Urothelium cell line (cell line): ENCODE results near the gene CCNF.
"Not testable (repeated sequence)": the region's sequence is repeated elsewhere in the genome, so short reads cannot be mapped to it uniquely, and the experiment has no call there.

Experiments used
- DNase-seq: peaks from one replicate; pipeline ENCODE4 v3.0.0; 2011; ENCODE audit warnings: low spot score, mixed read lengths
- FAIRE-seq: peaks from 2 replicates; lab custom pipeline; 2011; peaks lifted over from hg19 to GRCh38; lab: Jason Lieb, UNC

CCNF gene, protein sequence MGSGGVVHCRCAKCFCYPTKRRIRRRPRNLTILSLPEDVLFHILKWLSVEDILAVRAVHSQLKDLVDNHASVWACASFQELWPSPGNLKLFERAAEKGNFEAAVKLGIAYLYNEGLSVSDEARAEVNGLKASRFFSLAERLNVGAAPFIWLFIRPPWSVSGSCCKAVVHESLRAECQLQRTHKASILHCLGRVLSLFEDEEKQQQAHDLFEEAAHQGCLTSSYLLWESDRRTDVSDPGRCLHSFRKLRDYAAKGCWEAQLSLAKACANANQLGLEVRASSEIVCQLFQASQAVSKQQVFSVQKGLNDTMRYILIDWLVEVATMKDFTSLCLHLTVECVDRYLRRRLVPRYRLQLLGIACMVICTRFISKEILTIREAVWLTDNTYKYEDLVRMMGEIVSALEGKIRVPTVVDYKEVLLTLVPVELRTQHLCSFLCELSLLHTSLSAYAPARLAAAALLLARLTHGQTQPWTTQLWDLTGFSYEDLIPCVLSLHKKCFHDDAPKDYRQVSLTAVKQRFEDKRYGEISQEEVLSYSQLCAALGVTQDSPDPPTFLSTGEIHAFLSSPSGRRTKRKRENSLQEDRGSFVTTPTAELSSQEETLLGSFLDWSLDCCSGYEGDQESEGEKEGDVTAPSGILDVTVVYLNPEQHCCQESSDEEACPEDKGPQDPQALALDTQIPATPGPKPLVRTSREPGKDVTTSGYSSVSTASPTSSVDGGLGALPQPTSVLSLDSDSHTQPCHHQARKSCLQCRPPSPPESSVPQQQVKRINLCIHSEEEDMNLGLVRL

DNA sequence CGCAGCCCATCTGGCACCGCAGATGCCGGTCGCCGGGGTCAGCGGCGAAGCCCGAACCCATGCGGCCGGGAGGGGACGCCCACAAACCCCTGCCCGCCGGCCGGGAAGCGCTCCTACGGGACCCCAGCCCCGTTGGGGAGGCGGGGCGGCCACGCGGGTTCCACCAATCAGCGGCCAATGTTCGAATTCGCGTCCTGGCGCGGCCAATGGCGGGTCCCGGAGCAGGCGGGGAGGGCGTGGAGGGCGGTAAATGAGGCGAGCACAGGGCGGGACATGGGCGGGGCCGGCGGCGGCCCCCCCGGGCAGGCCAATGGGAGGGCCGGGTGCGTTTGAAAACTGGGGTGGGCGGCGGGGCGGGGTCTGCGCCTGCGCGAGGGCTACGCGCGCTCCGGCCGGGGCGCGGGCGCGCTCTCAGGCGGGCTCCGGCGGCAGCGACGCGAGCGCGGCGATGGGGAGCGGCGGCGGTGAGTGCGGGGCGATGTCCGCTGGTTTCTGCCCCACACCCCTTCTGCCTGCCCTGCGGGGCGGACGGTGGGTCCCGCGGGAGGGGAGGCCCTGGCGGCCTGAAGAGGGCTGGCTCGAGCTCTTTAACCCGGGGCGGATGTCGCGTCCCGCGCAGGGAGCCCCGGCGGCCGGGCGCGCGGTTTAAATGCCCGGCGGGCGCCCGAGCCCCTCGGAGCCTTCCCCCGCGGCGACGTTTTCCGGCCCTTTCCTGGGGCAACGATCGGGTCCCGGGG, at the start of gene CCNF:
Gene CCNF (plus strand): TSS at position 414 of the 737 bp plus-strand sequence. CDS start 35 bp downstream, at position 449.
- DNase-seq (peak; percentile 100), FAIRE-seq (peak; percentile 66)

DNA sequence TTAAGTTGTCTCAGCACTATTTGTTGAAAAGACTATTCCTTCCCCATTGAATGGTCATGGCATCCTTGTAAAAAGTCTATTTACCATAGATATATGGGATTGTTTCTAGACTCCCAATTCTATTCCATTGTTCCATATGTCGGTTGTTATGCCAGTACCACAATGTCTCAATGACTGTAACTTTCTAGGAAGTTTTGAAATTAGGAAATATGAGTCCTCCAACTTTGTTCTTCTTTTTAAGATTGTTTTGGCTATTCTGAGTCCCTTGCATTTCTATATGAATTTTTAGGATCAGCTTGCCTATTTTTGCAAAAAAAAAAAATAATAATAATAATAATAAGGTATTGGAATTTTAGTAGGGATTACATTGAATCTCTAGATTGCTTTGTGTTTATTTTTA, 45.7 kb upstream of the CCNF start:
- no peak for FAIRE-seq
- DNase-seq, result no peak

DNA sequence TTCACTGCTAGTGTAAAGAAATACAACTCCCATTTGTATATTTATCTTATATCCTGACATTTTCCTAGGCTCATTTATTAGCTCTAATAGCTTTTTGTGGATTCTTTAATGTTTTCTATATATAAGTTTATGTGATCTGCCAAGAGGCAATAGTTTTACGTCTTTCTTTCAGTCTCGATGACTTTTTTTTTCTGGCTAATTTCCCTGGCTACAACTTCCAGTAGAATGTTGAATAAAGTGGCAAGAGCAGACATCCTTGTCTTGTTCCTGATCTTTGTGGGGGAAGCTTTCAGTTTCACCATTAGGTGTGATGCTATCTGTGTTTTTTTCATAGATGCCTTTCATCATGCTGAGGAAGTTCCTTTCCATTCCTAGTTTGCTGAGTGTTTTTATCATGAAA, 44.8 kb upstream of the CCNF start:
- FAIRE-seq (no peak), DNase-seq (no peak)

DNA sequence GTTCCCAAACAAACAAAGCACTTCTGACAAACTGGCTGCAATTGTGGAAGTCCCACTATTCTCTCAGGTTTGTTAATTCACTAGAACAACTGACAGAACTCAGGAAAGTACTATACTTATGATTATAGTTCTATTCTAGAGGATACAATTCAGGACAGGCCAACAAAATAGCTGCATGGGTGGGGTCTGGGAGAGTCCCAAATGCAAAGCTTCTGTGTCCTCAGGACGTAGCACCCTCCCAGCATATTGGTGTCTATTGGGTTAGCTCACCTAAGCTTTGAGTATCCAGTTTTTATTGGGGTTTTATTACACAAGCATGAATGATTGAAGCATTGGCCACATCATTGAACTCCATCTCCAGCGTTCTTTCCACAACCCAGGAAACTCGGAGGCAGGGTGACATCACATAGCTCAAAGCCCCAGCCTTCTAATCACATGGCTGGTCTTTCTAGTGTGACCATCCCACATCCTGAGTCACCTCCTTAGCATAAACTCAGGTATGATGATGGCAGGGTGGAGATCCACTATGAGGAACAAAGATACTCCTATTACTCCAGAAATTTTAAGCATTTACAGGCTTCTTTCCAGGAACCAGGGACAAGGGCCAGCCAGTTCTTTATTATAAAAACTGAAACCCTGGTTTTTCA, 43.9 kb upstream of the CCNF start:
- no peak for FAIRE-seq

DNA sequence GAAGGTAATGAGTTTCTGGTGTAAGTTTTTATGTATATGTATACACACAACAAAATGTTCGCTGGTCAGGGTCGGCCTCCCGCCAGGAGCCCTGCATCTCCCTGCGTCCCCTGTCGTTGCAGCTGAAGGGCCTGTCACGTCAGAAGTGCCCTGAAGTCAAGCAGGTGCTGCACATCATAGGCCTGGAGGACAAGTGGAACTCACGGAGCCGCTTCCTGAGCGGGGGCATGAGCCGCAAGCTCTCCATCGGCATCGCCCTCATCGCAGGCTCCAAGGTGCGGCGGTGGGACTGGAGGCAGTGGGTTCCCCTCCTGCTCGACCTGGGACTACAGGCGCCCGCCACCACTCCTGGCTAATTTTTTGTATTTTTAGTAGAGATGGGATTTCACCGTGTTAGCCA, 43.3 kb upstream of the CCNF start:
- FAIRE-seq, DNase-seq: not testable (repeated sequence)

More for the DNA sequence above, 43.9 kb upstream of the CCNF start:
- DNase-seq, result peak; percentile 25

DNA sequence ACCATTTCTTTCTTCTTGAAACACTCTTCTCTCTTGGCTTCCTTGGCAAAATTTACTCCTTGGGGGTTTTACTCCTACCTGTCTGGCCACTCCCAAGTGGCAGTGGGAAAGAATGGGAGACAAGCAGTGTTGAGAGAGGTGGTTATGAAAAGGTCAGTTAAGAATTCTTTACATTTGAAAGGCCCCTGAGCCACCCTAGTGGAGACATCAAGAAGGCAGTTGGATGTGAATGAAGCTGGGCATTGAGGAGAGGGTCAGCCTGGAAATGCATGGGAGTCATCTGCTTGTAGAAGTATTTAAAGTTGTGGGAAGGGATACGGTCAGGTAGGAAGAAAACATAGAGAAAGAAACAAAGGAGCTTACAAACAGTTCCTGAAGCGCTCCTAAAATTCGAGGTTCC, 42.3 kb upstream of the CCNF start:
- no peak for DNase-seq

DNA sequence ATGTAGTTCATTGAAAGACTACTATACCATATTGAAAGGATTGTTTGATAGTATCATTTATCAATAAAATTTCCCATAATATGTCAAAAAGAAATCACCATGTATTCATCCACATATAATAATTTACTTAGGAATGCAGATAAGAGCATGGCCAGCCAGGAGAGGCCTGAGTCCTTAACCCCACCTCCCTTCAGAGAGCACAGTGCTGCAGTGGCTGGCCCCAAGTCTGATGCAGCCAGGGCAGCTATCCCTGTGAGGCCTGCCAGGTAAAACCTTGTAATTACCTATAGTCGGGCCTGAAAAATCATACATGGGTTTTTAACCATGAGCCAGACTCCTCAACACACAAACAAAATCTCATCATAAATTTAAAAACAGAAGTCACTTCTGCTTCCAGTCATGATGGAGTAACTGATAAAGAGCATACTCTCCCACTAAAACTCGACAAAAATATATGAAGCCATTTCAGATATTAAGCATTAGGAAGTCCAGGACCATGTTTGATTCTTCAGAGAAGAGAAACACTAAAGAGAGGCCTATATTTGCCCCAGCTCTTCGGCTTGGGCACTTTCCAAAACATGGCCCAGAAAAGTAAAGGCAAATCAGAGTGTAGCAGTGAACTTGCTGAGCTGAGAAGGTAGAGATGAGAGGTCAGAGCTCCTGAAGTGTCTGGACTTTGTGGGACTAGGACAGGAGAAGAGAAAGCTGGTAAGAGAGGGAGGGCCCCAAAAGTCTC, 40.9 kb upstream of the CCNF start:
- DNase-seq, result no peak
- FAIRE-seq, result no peak

More for the DNA sequence above, 42.3 kb upstream of the CCNF start:
- no peak for FAIRE-seq

DNA sequence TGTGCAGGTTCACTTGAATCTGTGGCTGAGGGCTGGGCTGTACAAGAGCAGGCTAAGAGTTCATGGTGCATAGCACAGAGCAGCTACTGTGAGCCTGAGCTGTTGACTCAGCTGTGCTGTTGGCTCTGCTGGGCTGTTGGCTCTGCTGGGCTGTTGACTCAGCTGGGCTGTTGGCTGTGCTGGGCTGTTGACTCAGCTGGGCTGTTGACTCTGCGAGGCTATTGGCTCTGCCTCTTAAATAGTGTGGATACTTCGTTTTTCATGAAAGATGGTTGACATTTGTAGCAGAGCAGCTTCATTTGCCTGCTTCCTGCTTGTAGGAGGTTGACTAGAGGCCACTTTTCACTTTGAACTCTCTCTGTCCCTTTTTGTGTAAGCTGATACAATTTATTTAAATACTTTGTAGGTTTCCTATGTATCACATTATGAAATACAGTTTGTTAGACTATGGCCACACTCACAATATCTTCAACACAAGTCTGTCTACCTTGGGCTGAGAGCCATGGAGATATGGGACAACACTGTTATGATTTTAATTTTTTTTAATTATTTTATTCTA, 40.3 kb upstream of the CCNF start:
- no peak for FAIRE-seq
- peak; percentile 64 for DNase-seq

DNA sequence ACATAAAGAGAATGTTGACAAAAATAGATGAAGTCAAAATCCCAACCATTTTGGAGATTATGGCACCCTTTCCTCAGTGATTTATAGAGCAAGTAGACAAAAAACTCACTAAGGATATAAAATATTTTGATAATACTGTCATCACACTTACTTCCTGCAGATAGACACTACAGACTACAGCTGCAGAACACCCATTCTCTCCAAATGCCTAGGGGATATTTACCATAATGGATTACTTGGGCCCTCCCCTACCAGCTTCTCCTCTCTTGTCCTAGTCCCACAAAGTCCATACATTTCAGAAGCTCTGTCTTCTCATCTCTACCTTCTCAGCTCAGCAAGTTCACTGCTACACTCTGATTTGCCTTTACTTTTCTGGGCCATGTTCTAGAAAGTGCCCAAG, 37.2 kb upstream of the CCNF start:
- no peak for DNase-seq
- FAIRE-seq, result no peak

DNA sequence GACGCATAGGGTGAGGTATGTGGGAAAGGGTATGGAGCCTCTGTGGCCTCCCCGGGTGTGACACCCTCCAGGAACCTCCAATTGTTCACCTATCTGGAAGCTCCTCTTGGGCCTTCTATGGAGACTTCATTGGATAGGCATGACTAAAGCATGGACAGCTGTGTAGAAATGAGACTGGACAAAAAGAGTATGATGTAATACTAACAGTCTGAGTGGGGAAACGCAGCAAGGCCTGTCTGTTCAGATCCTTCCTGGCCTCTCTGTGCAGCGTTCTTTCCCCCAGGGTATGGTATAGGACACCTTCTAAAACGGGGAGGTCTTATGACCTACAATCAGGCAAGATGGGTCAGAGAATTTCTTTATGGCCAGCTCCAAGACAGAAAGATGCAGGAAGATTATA, 30.7 kb upstream of the CCNF start:
- DNase-seq (no peak), FAIRE-seq (no peak)

DNA sequence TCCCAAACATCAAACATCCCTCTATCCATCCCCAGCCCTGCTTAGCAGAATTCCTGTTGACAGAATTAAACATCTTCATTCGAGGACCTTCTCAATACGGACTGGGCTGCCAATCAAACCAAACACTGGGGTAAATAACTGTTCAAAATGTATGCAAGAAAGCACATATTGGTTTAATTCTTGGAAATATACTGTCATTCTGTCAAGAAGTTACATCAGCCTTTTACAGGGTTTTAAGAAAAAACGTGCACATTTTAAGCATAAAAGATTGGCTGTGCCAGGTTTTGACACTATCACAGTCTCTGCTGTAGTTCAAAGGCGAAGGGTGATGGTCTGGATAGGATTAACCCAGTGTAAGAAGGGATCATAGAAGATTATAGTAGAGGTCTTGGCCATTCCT, 25.1 kb upstream of the CCNF start:
- DNase-seq, result no peak

DNA sequence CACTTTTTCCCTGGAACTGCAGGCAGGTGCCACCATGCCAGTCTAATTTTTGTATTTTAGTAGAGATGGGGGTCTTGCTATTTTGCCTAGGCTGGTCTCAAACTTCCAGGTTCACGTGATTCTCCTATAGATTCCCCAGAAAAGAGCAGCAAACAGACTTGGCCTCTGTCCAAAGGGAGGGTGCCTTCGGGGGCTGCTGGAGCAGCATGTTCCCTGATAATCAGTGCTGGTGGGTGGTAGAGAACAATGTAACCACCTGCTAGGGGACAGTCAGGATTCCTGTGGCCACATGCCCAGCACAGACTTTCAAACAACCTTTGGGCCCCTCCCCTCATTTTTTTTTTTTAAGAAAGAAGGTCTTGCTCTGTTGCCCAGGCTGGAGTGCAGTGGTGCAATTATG, 14.2 kb upstream of the CCNF start:
- FAIRE-seq (no peak), DNase-seq (no peak)

More for the DNA sequence above, 25.1 kb upstream of the CCNF start:
- FAIRE-seq, result no peak

DNA sequence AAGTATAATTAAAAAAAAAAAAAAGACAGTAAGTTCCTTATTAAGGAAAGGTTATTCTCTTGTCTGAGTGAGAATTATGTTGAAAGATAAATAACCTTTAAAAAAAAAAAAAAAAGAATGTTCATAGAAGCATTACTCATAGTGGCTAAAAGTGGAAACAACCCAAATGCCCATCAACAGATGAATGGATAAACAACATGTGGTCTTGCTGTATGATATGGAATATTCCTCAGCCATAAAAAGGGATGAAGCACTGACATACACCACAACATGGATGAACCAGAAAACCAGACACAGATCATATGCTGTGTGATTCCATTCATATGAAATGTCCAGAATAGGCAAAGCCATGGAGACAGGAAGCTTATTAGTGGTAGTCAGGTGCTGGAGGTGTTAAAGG, 9.2 kb upstream of the CCNF start:
- FAIRE-seq (no peak), DNase-seq (no peak)

DNA sequence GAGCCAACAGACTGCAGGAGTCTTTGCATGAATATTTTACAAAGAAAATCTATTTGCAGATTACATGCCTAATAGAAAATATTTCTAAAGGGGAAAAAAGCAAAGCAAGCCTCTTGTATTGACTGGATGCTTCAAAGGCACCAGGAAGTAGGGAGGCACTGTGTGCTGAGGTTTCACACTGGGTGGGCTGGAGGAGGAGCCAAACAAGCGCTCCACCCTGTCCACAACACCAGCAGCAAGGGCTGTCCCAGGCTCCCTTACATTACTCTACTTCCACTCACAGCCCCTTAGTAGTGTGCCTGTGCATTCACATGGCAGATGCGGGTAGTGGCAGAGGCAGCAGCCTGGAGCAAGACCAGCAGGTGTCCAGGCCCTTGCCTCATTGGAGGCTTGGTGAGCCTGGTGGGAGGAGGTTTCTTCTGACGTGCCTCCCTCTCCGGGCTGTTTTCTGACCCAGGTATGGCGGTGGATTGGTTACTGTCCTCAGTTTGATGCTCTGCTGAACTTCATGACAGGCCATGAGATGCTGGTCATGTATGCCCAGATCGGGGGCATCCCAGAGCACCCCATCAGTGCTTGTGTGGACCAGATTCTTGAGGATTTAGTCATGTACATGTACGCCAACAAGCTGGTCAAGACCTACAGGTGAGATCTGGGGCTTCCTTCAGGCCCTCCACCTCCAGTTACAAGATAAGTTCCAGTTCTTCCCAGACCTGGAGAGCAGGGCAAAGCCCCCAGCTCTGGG, 7.0 kb upstream of the CCNF start:
- DNase-seq (no peak), FAIRE-seq (no peak)

DNA sequence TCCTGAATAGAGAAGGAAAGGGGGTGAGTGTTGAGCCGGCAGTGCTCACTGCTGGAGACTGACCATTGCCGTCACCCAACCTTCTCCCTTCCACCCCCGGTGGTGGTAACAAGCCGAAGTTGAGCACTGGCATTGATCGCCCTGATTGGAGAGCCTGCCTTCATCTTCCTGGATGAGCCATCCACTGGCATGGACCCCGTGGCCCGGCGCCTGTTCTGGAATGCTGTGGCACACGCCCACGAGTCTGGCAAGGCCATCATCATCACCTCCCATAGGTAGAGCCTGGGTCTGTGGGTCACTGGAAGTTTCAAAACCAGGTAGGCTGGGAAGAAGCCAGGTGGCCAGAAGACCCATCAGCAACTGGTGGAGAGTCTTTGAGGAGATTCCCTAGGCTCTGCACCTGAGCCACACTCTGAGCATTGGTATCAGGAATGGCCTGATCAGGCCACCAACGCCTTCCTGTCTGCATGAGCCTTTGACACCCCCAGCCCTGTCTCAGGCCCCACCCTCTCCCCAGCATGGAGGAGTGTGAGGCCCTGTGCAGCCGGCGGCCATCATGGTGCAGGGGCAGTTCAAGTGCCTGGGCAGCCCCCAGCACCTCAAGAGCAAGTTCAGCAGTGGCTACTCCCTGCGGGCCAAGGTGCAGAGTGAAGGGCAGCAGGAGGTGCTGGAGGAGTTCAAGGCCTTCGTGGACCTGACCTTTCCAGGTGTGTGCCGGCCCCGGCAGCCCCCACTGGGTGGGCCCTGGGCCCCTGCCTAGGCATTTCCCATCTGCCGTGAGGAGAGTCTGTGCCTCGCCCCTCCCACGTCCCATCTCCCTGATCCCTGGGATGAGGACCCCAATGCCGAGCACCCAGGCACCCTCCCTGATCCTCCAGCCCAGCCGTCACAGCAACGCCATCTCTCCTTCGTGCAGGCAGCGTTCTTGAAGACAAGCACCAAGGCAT, 4.9 kb upstream of the CCNF start:
- no peak for DNase-seq
- FAIRE-seq, result no peak

DNA sequence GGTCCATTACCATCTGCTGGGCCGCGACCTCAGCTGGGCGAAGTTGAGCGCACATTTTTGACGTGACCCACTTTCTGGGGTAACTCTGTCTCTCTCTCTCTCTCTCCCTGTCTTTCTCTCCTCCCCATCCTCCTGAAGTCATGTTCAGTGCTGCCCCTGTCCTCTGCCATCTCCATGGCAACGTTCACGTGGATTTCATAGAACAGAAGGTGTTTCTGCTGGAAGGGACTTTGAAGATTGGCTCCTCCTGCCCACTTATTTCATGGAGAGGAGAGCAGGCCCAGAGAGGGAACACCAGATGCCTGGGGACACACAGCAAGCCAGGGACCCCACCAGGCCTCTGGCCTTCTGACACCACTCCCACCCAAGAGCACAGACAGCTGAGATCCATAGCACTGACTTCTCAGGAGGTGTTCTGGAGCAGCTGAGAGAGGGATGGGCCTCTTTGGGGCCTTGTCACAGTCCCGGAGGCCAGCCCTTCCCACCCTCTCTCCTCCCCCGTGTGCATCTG, 4.2 kb upstream of the CCNF start:
- FAIRE-seq (no peak), DNase-seq (no peak)

DNA sequence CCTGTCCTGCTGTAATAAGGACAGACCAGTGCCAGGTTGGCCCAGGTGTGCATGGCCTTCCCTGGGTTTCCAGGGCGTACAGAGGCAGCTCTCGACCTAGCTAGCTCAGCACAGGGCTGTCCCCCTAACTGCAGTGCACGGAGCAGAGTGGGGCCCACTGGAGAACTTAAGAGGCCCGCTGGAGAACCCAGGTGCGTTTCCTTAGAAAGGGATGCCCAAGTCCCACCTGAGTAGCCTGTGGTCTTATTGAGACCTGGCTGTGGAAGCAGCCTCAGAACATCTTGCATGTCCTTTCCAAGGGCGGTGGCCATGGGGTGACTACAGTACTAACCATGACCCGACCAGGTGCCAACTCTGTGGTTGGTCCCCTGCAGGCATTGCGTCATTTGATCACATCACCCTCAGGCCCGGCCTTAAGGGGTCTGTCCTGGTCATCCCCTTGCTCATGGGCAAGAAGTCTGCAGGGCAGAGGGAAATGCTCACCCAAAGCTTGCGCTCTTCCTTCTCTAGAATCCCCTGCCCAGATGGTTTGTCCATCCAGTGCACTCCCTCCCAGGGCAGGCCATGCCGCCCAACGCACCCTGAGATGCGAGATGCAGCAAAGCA, 3.3 kb upstream of the CCNF start:
- no peak for DNase-seq
- no peak for FAIRE-seq
